IMR-90 (cell line): ENCODE data around the gene ATP23.

Experiments used
- CEBPB ChIP-seq: IDR thresholded peaks from 2 replicates; pipeline ENCODE4 v1.6.1; 2012; ENCODE audit warnings: low read depth, low read length, improper control_type of control experiment
- CTCF ChIP-seq: conservative IDR thresholded peaks from 2 replicates; pipeline ENCODE4 v1.5.1; 2012; ENCODE audit warnings: mild to moderate bottlenecking, low read depth, low read length, improper control_type of control experiment
- ELK1 ChIP-seq: fragments of 150-350 bp; IDR thresholded peaks from 2 replicates; pipeline ENCODE4 v1.6.1; 2016; ENCODE audit warnings: low read depth, mild to moderate bottlenecking, low read length, moderate library complexity, borderline replicate concordance
- POLR2A ChIP-seq: IDR thresholded peaks from 2 replicates; pipeline ENCODE4 v1.6.1; 2012; ENCODE audit warnings: mild to moderate bottlenecking, low read depth, low read length
- RAD21 ChIP-seq: IDR thresholded peaks from 2 replicates; pipeline ENCODE4 v1.6.1; 2012; ENCODE audit warnings: low read length, improper control_type of control experiment
- RFX5 ChIP-seq: IDR thresholded peaks from 2 replicates; pipeline ENCODE4 v1.8.0; 2012; ENCODE audit warnings: low read depth, mild to moderate bottlenecking, low read length, moderate library complexity
- SMC3 ChIP-seq: fragments of 150-350 bp; IDR thresholded peaks from 2 replicates; pipeline ENCODE4 v1.6.1; 2016; ENCODE audit warnings: low read depth, mild to moderate bottlenecking, antibody characterized with exemption, low read length, moderate library complexity

GRCh38 chr12:57909611-57910010, 31.8 kb upstream of the ATP23 start:
- TF ChIP-seq CTCF (no peak), CEBPB (no peak), POLR2A (no peak), ELK1 (no peak), RAD21 (no peak), RFX5 (no peak), SMC3 (no peak)
